ENCODE data around the gene ANKRD65.
"Not testable (repeated sequence)": the region's sequence is repeated elsewhere in the genome, so short reads cannot be mapped to it uniquely, and the experiment has no call there.

Gene ANKRD65

DNA sequence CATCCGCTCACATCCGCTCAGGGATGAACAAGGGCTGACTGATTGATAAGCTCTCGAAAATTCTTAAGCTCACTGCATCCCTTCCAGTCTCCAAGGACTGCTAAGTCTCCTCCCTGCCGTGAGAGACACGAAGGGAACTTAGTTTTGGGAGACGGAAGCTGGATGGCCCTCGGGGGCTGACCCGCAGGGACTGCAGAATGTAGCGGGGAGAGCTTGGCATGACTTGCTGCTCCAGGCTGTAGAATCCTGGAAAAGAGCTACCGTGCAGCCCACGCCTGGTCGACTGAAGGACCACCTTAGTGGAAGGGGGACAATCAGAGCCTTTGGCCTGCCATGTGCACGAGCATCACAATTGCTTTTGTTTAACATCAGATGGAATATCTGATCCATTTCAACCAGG, 5.3 kb downstream of the ANKRD65 start:
- DNase-seq (ENCODE audit: low read depth) = no peak

DNA sequence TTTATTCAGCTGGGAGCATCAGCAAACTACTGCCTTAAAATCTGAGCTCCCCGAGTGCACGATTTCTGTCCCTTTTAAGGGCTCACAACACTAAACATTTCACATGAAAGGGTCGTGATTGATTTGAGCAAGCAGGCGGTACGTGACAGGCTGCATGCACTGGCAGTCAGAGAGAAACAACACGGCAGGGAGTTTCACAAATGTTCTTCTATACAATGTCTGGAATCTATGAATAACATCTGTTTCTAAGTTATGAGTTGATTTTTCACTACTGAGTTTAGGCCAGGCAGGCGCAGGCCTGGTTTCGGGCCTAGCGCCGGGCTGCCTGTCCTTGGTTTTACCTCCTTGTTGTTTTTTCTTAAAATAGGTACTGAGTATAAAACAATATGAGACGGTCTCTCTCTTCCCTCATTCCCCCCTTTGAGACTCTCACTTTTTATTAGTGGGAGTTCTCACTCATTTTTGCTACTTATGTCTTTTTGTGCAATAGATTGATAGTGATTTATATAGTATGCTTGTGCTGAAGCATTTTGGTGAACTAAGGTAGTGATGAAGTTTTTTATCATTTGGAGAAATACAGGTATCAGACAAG, 8.7 kb downstream of the ANKRD65 start:
- not testable (repeated sequence) for DNase-seq (ENCODE audit: low read depth)

DNA sequence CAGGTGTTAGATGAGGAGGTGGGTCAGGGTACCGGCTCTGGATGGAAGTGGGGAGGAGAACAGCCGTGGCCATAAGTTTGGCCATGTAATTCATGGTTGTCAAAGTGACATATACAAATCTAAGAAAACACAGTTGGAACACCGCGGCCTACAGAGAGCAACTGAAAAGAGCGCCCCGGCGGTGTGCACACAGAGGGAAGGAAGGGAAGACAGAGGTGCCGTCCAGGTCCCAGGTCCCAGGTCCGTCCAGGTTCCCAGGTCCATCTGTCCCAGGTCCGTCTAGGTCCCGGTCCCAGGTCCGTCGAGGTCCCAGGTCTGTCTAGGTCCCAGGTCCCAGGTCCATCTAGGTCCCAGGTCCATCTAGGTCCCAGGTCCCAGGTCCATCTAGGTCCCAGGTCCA, 9.4 kb downstream of the ANKRD65 start:
- no peak for DNase-seq (ENCODE audit: low read depth)

DNA sequence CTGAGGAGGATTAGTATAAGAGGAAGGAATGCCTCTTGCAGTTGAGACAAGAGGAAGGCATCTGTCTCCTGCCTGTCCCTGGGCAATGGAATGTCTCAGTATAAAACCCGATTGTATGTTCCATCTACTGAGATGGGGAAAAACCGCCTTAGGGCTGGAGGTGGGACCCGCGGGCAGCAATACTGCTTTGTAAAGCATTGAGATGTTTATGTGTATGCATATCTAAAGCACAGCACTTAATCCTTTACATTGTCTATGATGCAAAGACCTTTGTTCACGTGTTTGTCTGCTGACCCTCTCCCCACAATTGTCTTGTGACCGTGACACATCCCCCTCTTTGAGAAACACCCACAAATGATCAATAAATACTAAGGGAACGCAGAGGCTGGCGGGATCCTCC, 10.8 kb downstream of the ANKRD65 start:
- DNase-seq (ENCODE audit: low read depth) = not testable (repeated sequence)

DNA sequence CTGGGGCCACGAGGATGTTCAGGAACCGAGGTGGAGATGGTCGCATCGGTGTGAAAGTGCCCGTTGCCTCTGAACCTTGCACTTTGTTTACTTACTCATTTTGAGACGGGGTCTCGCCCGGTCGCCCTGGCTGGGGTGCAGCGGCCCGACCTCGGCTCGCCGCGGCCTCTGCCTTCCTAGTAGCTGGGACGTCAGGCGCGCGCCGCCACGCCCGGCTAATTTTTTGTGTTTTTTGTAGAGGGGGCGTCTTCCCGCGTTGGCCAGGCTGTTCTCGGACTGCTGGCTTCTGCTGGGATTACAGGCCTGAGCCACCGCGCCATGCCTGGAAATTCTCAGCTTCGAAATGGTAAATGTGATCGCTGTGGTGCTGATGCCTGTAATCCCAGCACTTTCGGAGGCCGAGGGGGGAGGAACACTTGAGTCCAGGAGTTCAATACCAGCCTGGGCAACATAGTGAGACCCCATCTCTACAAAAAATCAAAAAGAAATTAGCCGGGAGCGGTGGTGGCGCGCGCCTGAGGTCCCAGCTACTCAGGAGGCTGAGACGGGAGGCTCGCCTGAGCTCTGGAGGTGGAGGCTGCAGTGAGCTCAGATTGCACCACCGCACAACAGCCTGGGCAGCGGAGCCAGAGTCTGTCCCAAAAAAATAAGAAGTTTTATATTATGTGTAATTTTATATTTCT, 13.3 kb downstream of the ANKRD65 start:
- peak; percentile 74 for DNase-seq (ENCODE audit: low read depth)

DNA sequence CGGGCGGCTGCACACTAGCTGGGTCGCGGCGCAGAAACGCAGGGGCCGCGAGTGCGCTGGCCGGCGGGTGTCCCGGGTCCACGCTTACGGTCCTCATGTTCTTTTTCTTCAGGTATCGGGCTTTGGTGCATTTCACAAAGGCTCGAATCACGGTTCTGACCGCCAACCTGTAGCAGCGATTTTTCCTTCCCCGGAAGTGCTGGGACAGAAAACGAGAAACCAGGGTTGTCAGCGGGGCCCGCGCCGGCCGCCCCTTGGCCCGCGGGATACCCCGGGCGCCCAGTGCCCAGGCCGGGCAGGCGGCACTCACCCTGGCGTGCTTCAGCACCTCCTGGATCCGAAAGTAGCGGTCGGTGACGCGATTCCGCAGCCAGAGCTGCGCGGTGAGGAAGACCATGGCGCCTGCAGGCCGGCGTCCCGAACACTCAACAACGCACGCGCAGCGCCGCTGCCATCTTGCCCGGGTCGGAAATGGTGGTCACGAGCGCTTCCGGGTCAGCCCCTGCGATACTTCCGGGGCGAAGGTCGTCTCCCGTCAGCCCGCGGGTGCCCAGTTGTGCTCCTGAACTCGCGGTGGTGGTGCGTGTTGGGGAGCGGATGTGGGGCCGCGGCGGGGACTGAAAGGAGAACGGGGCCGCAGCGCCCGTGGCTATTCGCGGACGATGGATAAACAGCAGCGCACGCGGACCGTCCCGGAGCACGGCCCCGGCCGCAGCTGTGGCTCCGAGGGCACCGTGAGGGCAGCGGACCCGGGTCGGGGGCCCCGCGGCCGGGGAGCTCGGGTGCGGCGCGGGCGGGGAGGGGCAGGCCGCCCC, 14.0 kb downstream of the ANKRD65 start, which contains the start of gene MRPL20:
Gene MRPL20 (minus strand): TSS at position 473 of the 815 bp plus-strand sequence. CDS start 76 bp downstream, at position 397.
- DNase-seq (ENCODE audit: low read depth) = peak; percentile 93

DNA sequence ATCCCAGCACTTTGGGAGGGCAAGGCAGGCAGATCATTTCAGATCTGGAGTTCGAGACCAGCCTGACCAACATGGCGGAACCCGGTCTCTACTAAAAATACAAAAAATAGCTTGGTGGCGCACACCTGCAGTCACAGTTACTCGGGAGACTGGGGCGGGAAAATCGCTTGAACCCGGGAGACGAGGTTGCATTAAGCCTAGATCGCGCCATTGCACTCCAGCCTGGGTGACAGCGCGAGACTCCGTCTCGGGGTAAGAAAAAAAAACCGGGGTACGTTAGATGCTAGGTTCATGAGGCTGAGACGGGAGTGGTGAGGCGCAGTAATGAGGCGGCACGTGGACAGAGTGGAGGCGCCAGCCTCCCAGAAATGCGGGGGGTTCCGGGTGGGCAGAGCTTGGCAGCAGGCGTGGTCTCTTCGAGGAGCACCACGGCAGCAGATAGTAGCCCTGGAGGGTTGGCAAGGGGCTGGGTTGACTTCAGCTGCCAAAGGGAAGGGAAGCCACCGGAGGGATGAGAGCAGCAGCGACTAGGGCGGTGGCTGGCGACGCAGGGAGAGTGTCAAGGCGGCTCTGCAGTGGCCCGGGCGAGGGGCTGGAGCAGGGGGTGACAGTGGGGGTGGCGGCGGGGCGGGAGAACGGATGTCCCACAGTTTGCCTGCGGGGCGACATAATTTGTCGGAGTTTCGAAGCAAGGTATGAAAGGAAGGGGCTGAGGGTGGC, 14.8 kb downstream of the ANKRD65 start:
- DNase-seq (ENCODE audit: low read depth) = no peak

DNA sequence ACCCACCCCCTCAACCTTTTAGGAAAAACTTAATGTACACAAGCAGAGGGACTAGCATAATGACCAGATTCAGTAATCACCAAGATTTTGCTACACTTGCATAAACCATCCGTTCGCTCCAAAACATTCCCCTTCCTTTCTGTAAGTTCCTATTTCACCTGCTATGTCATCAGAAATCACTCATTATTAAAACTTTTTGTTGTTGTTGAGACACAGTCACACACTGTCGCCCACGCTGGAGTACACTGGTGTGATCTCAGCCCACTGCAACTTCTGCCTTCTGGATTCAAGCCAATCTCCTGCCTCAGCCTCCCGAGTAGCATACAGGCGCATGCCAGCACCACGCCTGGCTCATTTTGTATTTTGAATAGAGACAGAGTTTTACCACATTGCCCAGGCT, 17.4 kb downstream of the ANKRD65 start:
- DNase-seq (ENCODE audit: low read depth) = no peak

DNA sequence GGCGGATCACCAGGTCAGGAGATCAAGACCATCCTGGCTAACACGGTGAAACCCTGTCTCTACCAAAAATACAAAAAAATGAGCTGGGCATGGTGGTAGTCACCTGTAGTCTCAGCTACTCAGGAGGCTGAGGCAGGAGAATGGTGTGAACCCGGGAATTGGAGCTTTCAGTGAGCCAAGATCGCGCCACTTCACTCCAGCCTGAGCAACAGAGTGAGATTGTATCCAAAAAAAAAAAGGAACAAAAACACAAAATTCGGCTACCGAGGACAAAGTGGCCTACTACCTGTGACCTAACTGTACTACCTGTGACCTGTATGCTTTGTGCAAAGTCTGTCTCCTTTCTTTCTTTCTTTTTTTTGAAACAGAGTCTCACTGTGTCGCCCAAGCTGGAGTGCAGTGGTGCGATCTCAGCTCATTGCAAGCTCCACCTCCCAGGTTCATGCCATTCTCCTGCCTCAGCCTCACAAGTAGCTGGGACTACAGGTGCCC, 18.1 kb downstream of the ANKRD65 start:
- not testable (repeated sequence) for DNase-seq (ENCODE audit: low read depth)

DNA sequence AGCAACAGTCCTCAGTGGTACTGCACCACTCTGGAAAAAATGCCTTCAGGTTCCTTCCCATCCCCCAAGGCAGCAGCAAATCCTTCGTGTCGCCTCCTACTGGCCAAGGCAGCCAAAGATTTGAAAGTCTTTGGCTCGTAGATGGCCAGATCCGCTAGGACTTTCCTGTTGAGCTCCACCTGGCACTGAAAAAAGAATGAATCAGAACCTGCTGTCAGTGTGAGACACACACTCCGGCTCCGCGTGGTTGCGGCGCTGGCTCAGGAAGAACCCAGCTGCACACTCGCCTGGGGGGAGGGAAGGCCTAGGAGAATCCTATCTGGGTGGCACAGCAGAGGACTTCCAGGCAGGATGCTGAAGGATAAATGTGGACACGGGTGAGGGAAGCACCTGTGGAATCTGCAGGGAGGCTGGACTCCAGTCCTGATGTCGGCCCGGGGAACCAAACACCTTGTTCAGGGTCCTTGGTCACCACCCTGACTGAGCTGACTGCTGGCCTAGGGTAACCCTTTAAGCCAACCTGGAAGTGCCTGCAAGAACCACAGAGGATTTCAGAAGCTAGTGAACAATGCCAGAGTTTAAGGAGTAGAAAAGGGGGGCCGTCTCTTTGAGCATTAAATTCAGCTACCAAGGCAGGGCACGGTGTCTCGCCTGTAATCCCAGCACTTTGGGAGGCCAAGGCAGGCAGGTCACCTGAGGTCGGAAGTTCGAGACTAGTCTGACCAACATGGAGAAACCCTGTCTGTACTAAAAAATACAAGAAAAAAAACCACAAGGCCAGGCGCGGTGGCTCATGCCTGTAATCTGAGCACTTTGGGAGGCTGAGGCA, 18.8 kb downstream of the ANKRD65 start:
- DNase-seq (ENCODE audit: low read depth) = peak; percentile 78

DNA sequence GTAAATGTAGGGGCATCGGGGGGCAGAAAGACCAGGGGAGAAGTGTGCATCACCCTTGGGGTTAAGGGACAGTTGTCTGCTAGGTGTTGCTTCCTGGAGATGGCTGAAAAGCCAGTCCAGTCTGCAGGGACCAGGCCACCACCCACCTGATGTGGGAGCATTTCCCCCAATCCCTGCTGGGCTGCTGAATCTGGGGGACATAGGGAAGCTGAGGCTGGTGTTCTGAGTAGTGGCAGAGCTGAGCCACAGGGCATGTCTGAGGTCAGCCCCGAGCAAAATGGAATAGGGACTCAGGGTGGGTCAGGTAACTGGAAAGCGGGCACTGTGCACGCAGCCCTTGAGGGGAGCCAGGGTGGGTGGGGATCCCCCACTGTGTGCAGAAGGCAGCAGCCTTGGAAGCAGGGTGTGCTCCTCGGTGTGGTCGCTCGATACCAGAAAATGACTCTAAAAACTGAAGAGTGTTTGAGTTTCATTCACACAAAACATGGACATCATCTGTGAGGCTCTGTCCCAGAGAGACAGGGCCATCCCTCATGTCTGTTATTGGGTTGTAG, 19.5 kb downstream of the ANKRD65 start:
- DNase-seq (ENCODE audit: low read depth) = no peak

DNA sequence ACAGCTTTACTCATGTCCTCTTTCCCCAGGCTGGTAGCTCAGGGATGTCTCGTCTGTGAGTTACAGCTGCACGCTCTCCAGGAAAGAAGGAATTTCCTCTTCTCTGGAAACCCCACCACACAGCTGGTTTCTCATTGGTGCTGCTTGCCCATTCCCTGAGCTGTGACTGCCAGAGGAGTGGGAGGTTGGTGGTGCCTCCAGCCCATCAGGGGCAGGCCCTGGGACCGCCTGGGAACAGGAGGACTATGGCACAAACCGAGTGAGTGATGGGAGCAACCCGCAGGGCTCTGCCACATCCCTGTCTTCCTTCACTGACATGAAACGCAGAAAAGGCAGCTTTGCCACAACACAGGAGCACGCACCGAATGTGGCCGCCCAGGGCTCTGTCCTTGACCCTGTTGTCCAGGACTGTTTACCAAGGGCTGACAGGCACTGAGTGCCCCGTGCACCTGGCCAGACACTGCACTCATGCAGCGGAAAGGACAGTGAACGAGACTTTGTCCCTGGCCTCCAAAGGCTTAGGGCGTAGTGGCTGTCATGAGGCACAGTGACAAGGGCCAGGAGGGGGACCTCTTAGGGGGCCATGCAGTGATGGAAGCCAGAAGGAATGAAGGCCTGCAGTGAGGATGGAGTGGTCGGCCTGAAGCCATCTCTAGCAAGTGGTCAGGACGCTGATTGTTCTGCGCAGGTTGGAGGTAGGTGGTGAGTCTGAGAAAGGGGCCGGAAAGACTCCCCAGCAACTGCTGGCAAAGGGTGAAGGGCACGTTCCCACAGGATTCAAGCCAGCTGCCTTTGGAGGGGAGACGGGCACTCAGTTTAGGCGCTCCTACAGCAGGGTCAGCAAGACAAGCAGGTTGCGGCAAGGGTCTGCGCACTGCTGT, 20.3 kb downstream of the ANKRD65 start:
- DNase-seq (ENCODE audit: low read depth) = no peak

DNA sequence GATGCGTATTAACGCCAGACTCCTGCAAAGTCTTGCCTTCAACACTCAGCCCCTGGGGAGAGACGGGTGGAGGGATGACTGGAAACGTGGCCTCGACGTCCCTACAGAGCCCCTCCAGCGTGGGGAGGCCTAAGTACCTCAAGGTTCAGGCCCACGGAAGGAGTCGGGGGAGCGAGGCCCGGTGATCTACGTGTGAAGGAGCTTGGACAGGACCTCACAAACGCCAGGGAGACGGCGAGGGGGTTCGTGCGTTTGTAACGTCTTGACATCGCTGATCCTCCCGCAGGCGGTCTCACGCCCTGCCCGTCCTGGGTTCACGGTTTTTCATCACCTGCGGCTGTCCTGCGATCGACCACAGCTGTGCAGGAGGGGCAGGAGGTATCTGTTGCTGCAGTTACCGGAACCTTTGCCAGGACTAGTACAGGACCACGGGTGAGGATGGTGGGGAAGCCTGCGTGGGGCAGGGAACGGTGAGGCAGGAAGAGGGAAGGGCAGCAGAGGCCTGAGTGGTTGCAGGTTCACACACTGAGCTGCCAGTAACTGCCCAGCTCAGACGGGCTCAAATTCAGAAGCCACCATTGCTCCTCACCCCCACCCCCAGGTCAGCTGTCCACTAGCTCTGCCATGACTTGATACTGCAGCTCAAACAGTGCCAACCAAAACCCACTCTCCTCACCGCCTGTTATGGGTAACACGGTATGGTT, 21.1 kb downstream of the ANKRD65 start:
- peak; percentile 40 for DNase-seq (ENCODE audit: low read depth)

DNA sequence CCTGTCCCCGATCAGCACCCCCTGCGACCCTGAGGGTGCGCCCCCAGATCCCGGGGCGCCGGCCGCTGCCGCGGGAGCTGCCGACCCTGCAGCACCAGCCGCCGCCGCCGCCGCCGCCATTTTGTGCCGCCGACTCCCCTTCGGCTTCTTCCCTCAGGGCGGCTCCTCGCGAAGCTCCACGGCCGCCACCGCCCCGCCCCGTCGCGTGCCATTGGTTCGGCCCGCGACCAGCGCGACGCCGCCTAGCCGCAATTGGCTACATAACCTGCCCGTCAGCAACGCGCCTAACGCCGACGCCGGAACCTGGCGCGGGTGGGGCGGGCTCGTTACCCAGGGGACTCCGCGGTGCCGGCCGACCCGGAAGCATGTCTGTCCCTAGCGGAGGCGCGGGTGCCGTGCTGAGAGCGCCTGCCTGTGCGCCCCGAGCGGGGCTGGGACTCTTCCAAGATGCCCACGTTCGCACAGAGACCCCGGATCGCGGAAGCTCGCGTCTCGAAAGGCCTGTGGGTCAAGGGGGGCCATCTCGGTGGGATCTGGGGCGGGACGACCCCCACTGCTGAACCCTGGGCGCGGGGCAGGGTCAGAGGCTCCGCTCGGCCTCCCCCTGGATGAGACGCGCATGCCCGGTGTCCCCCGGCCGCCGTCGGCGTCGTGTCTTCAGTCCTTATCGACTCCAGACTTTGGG, 21.7 kb downstream of the ANKRD65 start, which contains the start of gene CCNL2:
Gene CCNL2 (minus strand): TSS at position 149 of the 685 bp plus-strand sequence. CDS start 29 bp downstream, at position 120.
- peak; percentile 99 for DNase-seq (ENCODE audit: low read depth)

DNA sequence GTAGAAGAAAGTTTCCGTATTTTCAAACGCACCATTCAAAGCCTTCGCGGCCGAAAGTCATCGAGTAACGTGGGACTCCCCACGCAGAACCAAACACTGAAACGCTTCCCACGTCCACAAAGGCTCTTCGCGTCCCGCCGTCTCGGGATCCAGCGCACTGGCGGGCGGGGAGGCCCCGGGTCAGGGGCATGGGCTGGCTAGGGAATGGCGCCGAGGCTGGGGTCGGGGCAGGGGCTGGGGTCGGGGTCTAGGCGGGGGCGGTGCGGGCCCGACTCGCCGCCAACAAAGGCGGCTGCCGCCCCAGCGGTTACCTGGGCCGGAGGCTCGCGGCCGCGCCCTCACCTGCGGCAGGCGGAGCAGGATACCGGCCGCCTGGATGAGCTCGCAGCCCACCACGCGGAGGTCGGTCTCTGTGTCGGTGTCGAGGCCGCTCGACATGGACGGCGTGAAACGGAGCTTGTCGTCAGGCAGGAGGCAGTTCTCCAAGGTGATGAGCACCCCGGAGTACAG, 22.3 kb downstream of the ANKRD65 start:
- no peak for DNase-seq (ENCODE audit: low read depth)

DNA sequence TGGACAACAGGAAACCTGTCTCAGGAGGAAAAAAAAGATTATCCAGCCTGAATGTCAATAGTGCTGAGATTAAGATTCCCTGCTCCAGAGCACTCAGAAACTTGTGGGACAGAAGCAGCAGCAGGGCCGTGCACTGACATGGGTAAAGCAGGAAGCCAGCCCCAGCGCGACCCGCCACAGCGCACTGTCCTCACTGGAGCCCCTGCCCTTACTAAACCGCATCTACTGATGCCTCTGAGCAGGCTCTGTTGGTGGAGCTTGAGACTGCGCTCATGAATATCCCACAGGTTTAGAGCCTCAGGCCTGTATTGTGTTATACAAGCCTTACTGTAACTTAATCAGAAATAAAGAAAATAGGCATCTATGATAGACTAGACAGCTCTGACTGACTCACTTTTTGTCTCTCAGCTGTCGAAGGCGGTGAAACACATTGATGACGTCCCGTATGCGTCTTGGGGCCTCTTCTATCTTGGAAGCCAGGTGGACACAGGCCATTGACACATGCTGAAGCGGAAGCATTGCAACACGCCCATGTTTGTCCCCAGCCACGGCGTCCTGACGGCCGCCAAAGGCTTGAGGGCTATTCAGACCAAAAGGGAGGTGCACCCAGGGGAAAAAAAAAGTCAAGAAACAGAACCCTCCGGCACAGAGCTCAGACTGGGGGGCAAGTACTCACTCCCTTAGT, 23.1 kb downstream of the ANKRD65 start:
- DNase-seq (ENCODE audit: low read depth) = peak; percentile 72

DNA sequence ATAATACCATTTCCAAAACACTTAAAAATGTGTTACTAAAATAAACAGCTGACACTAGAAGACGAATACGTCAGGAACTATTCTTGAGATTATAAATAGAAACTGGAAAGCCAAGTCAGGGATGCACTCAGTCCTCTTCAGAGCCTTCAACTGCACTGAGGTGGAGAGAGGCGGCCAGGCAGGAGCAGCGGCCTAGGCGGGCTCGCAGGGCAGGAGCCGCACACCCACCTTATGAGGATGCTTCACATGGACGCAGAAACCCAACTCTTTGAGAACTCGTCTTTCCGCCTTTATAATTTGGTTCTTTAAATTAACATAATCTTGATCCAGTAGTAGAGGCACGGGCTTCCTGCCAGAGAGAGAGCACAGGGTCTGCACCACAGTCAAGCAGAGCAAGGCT, 25.9 kb downstream of the ANKRD65 start:
- no peak for DNase-seq (ENCODE audit: low read depth)

DNA sequence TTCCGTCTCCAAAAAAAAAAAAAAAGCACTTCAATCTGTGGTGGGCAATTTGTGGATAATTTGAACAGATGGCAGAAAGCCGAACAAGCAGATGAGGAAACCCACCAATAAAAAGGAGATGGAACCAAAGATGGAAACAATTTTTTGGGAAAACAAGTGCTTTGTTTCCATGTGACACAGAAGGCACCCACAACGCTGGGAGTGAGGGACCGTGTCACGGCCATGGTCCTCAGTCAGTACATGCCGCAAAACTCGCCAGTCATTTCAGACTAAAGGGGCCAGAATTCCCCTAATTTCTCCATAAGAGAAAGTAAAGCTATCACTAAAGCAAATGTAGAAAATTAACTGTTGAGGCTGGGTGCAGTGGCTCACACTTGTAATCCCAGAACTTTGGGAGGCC, 27.0 kb downstream of the ANKRD65 start:
- no peak for DNase-seq (ENCODE audit: low read depth)

Measured in iris pigment epithelial cell (primary cell).